SK-N-MC (cell line): ENCODE results near the gene MED13L.

Source experiments
- DNase-seq: peaks from one replicate; pipeline ENCODE4 v3.0.0-alpha.2; 2011; ENCODE audit warnings: low read depth, low spot score
- H3K27ac ChIP-seq: fragments of 200-600 bp; sonication (generic); 2 replicates; pipeline ENCODE4 v1.5.1; 2016; ENCODE audit warnings: mixed run types
- H3K36me3 ChIP-seq: fragments of 200-600 bp; sonication (generic); 2 replicates; pipeline ENCODE4 v1.6.1; 2017; ENCODE audit warnings: antibody characterized with exemption, low read length, mixed read lengths; ENCODE audit not compliant: insufficient read depth
- H3K4me3 ChIP-seq: fragments of 200-600 bp; sonication (generic); 2 replicates; pipeline ENCODE4 v1.5.1; 2016
- H3K9ac ChIP-seq: fragments of 200-600 bp; sonication (generic); 2 replicates; pipeline ENCODE4 v1.8.0; 2017; ENCODE audit warnings: mixed run types, mixed read lengths; ENCODE audit not compliant: insufficient read length
- H3K9me3 ChIP-seq: fragments of 200-600 bp; sonication (generic); 2 replicates; pipeline ENCODE4 v1.6.1; 2017; ENCODE audit warnings: low read depth, mild to moderate bottlenecking, antibody characterized with exemption, low read length, moderate library complexity, mixed read lengths
- EZH2 ChIP-seq: fragments of 200-600 bp; sonication (generic); IDR thresholded peaks from one replicate; pipeline ENCODE4 v1.6.1; 2017; ENCODE audit warnings: antibody characterized with exemption
- FOXP2 ChIP-seq: optimal IDR thresholded peaks from 2 replicates; pipeline ENCODE3; 2011; ENCODE audit warnings: mild to moderate bottlenecking, moderate library complexity; ENCODE audit not compliant: insufficient read depth; ENCODE audit errors: extremely low read length, control extremely low read depth
- POLR2AphosphoS5 ChIP-seq: IDR thresholded peaks from 2 replicates; pipeline ENCODE4 v1.6.1; 2012; ENCODE audit warnings: mild to moderate bottlenecking, low read depth, low read length, borderline replicate concordance

The MED13L gene

GRCh38 chr12:116160883-116161458 lies 116.5 kb downstream of the MED13L start:
- Histone ChIP-seq H3K27ac (no peak overlapping the region), H3K4me3 (no peak overlapping the region), H3K36me3 (no peaks in the 10 kb centered on the region), H3K9me3 (no peaks in the 10 kb centered on the region), H3K9ac (no peak overlapping the region)
- no peak for DNase-seq
- TF ChIP-seq FOXP2 (no peak), POLR2AphosphoS5 (no peak), EZH2 (no peak)

- Histone ChIP-seq H3K4me3 (0 out of 2 replicates have a peak overlapping the region, but pooled peaks have one; percentile 4), H3K36me3 (no peaks in the 10 kb centered on the region), H3K27ac (peak overlapping the region; percentile 64; the same call in 1 of the 2 replicates), H3K9ac (no peak overlapping the region), H3K9me3 (no peaks in the 10 kb centered on the region)
- DNase-seq, result no peak
- TF ChIP-seq FOXP2 (no peak), EZH2 (no peak), POLR2AphosphoS5 (no peak)
Observed at GRCh38 chr12:116160231-116160630, 117.3 kb downstream of the MED13L start.

GRCh38 chr12:116159593-116160200 lies 117.8 kb downstream of the MED13L start:
- TF ChIP-seq POLR2AphosphoS5, result no peak
- Histone ChIP-seq H3K9ac (no peak overlapping the region), H3K27ac (peak overlapping the region; percentile 64; the same call in 1 of the 2 replicates), H3K4me3 (no peak overlapping the region), H3K36me3 (no peaks in the 10 kb centered on the region), H3K9me3 (no peaks in the 10 kb centered on the region)
- no peak for DNase-seq

- no peaks in the 10 kb centered on the region for H3K9me3 ChIP-seq
- peak overlapping the region; percentile 64; the same call in 1 of the 2 replicates for H3K27ac ChIP-seq
Observed at GRCh38 chr12:116159175-116159574, 118.3 kb downstream of the MED13L start.

GRCh38 chr12:116157845-116158267 lies 119.6 kb downstream of the MED13L start:
- Histone ChIP-seq H3K36me3 (no peaks in the 10 kb centered on the region), H3K9me3 (no peaks in the 10 kb centered on the region), H3K27ac (no peak overlapping the region), H3K9ac (no peak overlapping the region), H3K4me3 (no peak overlapping the region)
- DNase-seq, result no peak
- TF ChIP-seq POLR2AphosphoS5, result no peak
- TF ChIP-seq FOXP2, result no peak
- no peak for TF ChIP-seq EZH2

More at GRCh38 chr12:116159175-116159574, 118.3 kb downstream of the MED13L start:
- TF ChIP-seq FOXP2, result no peak
- TF ChIP-seq POLR2AphosphoS5, result no peak
- TF ChIP-seq EZH2, result no peak
- no peak for DNase-seq
- Histone ChIP-seq H3K9ac (no peak overlapping the region), H3K4me3 (no peak overlapping the region), H3K36me3 (no peaks in the 10 kb centered on the region)

- no peak overlapping the region for H3K27ac ChIP-seq
- H3K9ac ChIP-seq, result no peak overlapping the region
- DNase-seq, result no peak
- no peak for TF ChIP-seq POLR2AphosphoS5
- TF ChIP-seq FOXP2, result no peak
- TF ChIP-seq EZH2, result no peak
- H3K4me3 ChIP-seq, result no peak overlapping the region
- H3K36me3 ChIP-seq, result no peaks in the 10 kb centered on the region
- no peaks in the 10 kb centered on the region for H3K9me3 ChIP-seq
Observed at GRCh38 chr12:116156614-116157013, 120.9 kb downstream of the MED13L start.

GRCh38 chr12:116155383-116155782 lies 122.1 kb downstream of the MED13L start:
- DNase-seq, result no peak
- TF ChIP-seq POLR2AphosphoS5 (no peak), EZH2 (no peak), FOXP2 (no peak)
- H3K9ac ChIP-seq, result no peak overlapping the region
- no peak overlapping the region for H3K4me3 ChIP-seq
- no peak overlapping the region for H3K27ac ChIP-seq
- H3K9me3 ChIP-seq, result no peaks in the 10 kb centered on the region
- H3K36me3 ChIP-seq, result no peaks in the 10 kb centered on the region

- no peaks in the 10 kb centered on the region for H3K36me3 ChIP-seq
- peak overlapping the region; percentile 54; the same call in 1 of the 2 replicates for H3K27ac ChIP-seq
- TF ChIP-seq FOXP2, result no peak
- TF ChIP-seq POLR2AphosphoS5, result no peak
- TF ChIP-seq EZH2, result no peak
- no peak for DNase-seq
- H3K4me3 ChIP-seq, result peak overlapping the region; percentile 24; the same call in 1 of the 2 replicates
- H3K9ac ChIP-seq, result no peak overlapping the region
- no peaks in the 10 kb centered on the region for H3K9me3 ChIP-seq
Observed at GRCh38 chr12:116153983-116154382, 123.5 kb downstream of the MED13L start.
